Daoy (cell line): ENCODE data around the gene KAT5. TPM values are rescaled to one million over a fixed set of nuclear protein-coding genes. Genes with fewer than 3 reads are reported as not detected.
A peak's percentile ranks its signal among the peaks of the same experiment; 100 is the strongest.
"Not testable (repeated sequence)": the region's sequence is repeated elsewhere in the genome, so short reads cannot be mapped to it uniquely, and the experiment has no call there.

Experiments used
- DNase-seq: peaks from one replicate; pipeline ENCODE4 v3.0.0-alpha.2; 2015; ENCODE audit warnings: low read depth
- total RNA-seq: library from RNA; depleted of rRNA; stranded (reverse); fragments of >200 nt; shearing (Covaris generic); gene quantifications from 2 replicates; pipeline ENCODE4 v1.2.3, GENCODE V29; 2014; rRNA removed

Gene KAT5
- 59.4 and 66.9 TPM in 2 replicates for total RNA-seq

- peak; percentile 99 for DNase-seq
Measured at GRCh38 chr11:65711785-65712632, at the start of gene KAT5. TSS of gene KAT5 (plus strand) at chr11:65712252. CDS start at chr11:65712268, 16 bp downstream.

GRCh38 chr11:65662799-65663638 lies 49.0 kb upstream of the KAT5 start, which contains the start of gene RELA:
TSS of gene RELA (minus strand) at chr11:65662916. CDS start at chr11:65662832, 84 bp downstream.
- DNase-seq: peak; percentile 97

GRCh38 chr11:65663639-65664200 lies 48.3 kb upstream of the KAT5 start:
- peak; percentile 53 for DNase-seq

- no peak for DNase-seq
Measured at GRCh38 chr11:65672180-65672860, 39.7 kb upstream of the KAT5 start.

GRCh38 chr11:65672982-65673381 lies 39.1 kb upstream of the KAT5 start:
- no peak for DNase-seq

GRCh38 chr11:65680192-65680743 lies 31.8 kb upstream of the KAT5 start:
- no peak for DNase-seq

- not testable (repeated sequence) for DNase-seq
Measured at GRCh38 chr11:65683480-65683879, 28.6 kb upstream of the KAT5 start.

GRCh38 chr11:65685981-65686380 lies 26.1 kb upstream of the KAT5 start:
- no peak for DNase-seq

- DNase-seq: not testable (repeated sequence)
Measured at GRCh38 chr11:65691847-65692246, 20.2 kb upstream of the KAT5 start.

- no peak for DNase-seq
Measured at GRCh38 chr11:65692367-65692766, 19.7 kb upstream of the KAT5 start.

GRCh38 chr11:65695459-65696241 lies 16.4 kb upstream of the KAT5 start:
- no peak for DNase-seq

- DNase-seq: no peak
Measured at GRCh38 chr11:65696802-65697552, 15.1 kb upstream of the KAT5 start.

GRCh38 chr11:65698205-65698604 lies 13.8 kb upstream of the KAT5 start:
- no peak for DNase-seq

GRCh38 chr11:65699306-65699705 lies 12.7 kb upstream of the KAT5 start:
- DNase-seq: no peak

GRCh38 chr11:65700399-65700798 lies 11.7 kb upstream of the KAT5 start:
- DNase-seq: no peak

GRCh38 chr11:65701686-65702085 lies 10.4 kb upstream of the KAT5 start:
- DNase-seq: no peak

- no peak for DNase-seq
Measured at GRCh38 chr11:65703846-65704245, 8.2 kb upstream of the KAT5 start.

- peak; percentile 57 for DNase-seq
Measured at GRCh38 chr11:65706303-65706763, 5.7 kb upstream of the KAT5 start.

- DNase-seq: not testable (repeated sequence)
Measured at GRCh38 chr11:65707002-65707401, 5.0 kb upstream of the KAT5 start.

GRCh38 chr11:65708451-65708850 lies 3.6 kb upstream of the KAT5 start:
- DNase-seq: no peak
